KMS-11 (cell line): ENCODE results near the gene IL34.

Experiments used
- H2AFZ ChIP-seq: fragments of 200-600 bp; sonication (generic); 2 replicates; pipeline ENCODE4 v1.6.1; 2016; ENCODE audit warnings: antibody characterized with exemption, mixed run types, low read depth
- H3K27ac ChIP-seq: fragments of 200-600 bp; sonication (generic); 2 replicates; pipeline ENCODE4 v1.6.1; 2016; ENCODE audit warnings: mild to moderate bottlenecking, mixed run types
- H3K27me3 ChIP-seq: fragments of 200-600 bp; sonication (generic); 2 replicates; pipeline ENCODE4 v1.6.1; 2017; ENCODE audit warnings: mild to moderate bottlenecking, low read depth, mixed run types, moderate library complexity; ENCODE audit not compliant: insufficient read depth
- H3K36me3 ChIP-seq: fragments of 200-600 bp; sonication (generic); 2 replicates; pipeline ENCODE4 v1.6.1; 2017; ENCODE audit warnings: mild to moderate bottlenecking, mixed run types; ENCODE audit not compliant: insufficient read depth
- H3K4me1 ChIP-seq: fragments of 200-600 bp; sonication (generic); 2 replicates; pipeline ENCODE4 v1.6.1; 2016; ENCODE audit warnings: mild to moderate bottlenecking, low read depth, mixed run types; ENCODE audit not compliant: poor library complexity, severe bottlenecking
- H3K4me2 ChIP-seq: fragments of 200-600 bp; sonication (generic); 2 replicates; pipeline ENCODE4 v1.7.0; 2016; ENCODE audit warnings: mild to moderate bottlenecking, mixed run types
- H3K4me3 ChIP-seq: fragments of 200-600 bp; sonication (generic); IDR thresholded peaks from 2 replicates; pipeline ENCODE4 v1.6.1; 2017; ENCODE audit warnings: low read depth, low read length, mixed read lengths; ENCODE audit not compliant: insufficient read depth
- H3K79me2 ChIP-seq: fragments of 200-600 bp; sonication (generic); 2 replicates; pipeline ENCODE4 v1.6.1; 2016; ENCODE audit warnings: low read depth, mixed run types; ENCODE audit not compliant: insufficient read depth
- H3K9ac ChIP-seq: fragments of 200-600 bp; sonication (generic); 2 replicates; pipeline ENCODE4 v1.6.1; 2016; ENCODE audit warnings: mild to moderate bottlenecking, mixed run types
- H4K20me1 ChIP-seq: fragments of 200-600 bp; sonication (generic); 2 replicates; pipeline ENCODE4 v1.6.1; 2016; ENCODE audit warnings: mild to moderate bottlenecking, mixed run types; ENCODE audit not compliant: insufficient read depth
- CTCF ChIP-seq: fragments of 200-600 bp; sonication (generic); conservative IDR thresholded peaks from 2 replicates; pipeline ENCODE4 v1.6.1; 2017; ENCODE audit warnings: low read depth, mild to moderate bottlenecking, antibody characterized with exemption, low read length, moderate library complexity, mixed read lengths

The IL34 gene

GRCh38 chr16:70674221-70675014 is 28.1 kb downstream of the IL34 start:
- H3K4me1 ChIP-seq: no peaks in the 10 kb centered on the region
- H3K4me3 ChIP-seq: no peak overlapping the region
- no peaks in the 10 kb centered on the region for H3K79me2 ChIP-seq
- TF ChIP-seq CTCF: no peak
- no peaks in the 10 kb centered on the region for H3K27me3 ChIP-seq
- no peaks in the 10 kb centered on the region for H4K20me1 ChIP-seq
- no peak overlapping the region for H3K9ac ChIP-seq
- H3K36me3 ChIP-seq: no peaks in the 10 kb centered on the region
- H3K4me2 ChIP-seq: no peak overlapping the region
- H2AFZ ChIP-seq: no peak overlapping the region
- H3K27ac ChIP-seq: no peak overlapping the region

- H3K4me1 ChIP-seq: no peaks in the 10 kb centered on the region
- H3K4me2 ChIP-seq: no peak overlapping the region
- H3K27me3 ChIP-seq: no peaks in the 10 kb centered on the region
- TF ChIP-seq CTCF: no peak
- H2AFZ ChIP-seq: no peak overlapping the region
- H3K36me3 ChIP-seq: no peaks in the 10 kb centered on the region
- H4K20me1 ChIP-seq: no peaks in the 10 kb centered on the region
- H3K27ac ChIP-seq: no peak overlapping the region
- no peak overlapping the region for H3K9ac ChIP-seq
- no peak overlapping the region for H3K4me3 ChIP-seq
- H3K79me2 ChIP-seq: no peaks in the 10 kb centered on the region
Observed at GRCh38 chr16:70675851-70676513, 29.6 kb downstream of the IL34 start.

GRCh38 chr16:70676675-70677498 is 30.5 kb downstream of the IL34 start:
- H3K79me2 ChIP-seq: no peaks in the 10 kb centered on the region
- H3K27me3 ChIP-seq: no peaks in the 10 kb centered on the region
- no peak overlapping the region for H3K4me2 ChIP-seq
- no peak overlapping the region for H3K9ac ChIP-seq
- H2AFZ ChIP-seq: no peak overlapping the region
- TF ChIP-seq CTCF: no peak
- no peaks in the 10 kb centered on the region for H3K4me1 ChIP-seq
- no peak overlapping the region for H3K27ac ChIP-seq
- H3K4me3 ChIP-seq: no peak overlapping the region
- H3K36me3 ChIP-seq: no peaks in the 10 kb centered on the region
- H4K20me1 ChIP-seq: no peaks in the 10 kb centered on the region

GRCh38 chr16:70677499-70678120 is 31.3 kb downstream of the IL34 start:
- Histone ChIP-seq H3K4me1 (no peaks in the 10 kb centered on the region), H3K4me2 (no peak overlapping the region), H3K4me3 (no peak overlapping the region), H3K9ac (no peak overlapping the region), H3K27me3 (no peaks in the 10 kb centered on the region), H3K27ac (no peak overlapping the region), H3K79me2 (no peaks in the 10 kb centered on the region), H3K36me3 (no peaks in the 10 kb centered on the region), H4K20me1 (no peaks in the 10 kb centered on the region), H2AFZ (no peak overlapping the region)
- TF ChIP-seq CTCF: no peak
